Measurements from ENCODE around the gene OR7G1.
"Not testable (repeated sequence)": the region's sequence is repeated elsewhere in the genome, so short reads cannot be mapped to it uniquely, and the experiment has no call there.

OR7G1 gene

DNA sequence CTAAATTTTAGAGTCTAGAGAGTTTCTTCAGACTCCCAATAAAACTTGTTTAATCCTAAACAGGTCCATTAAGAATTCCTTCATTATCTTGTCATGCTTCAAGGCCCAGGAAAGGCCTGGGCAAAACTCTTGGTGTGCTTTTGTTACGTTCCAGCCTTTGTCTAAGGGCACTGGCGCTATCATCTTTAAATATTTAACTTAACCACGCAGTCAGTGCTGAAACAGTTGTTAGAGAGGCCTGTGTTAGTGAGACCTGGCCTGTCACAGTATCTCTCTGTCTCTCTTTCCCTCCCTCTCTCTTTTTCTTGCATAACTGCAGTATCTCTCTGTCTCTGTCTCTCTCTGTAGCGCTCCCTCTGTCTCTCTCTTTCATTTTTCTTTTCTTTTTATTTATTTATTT is 36.9 kb downstream of the OR7G1 start:
- no peak for DNase-seq (ENCODE audit: low read depth)

DNA sequence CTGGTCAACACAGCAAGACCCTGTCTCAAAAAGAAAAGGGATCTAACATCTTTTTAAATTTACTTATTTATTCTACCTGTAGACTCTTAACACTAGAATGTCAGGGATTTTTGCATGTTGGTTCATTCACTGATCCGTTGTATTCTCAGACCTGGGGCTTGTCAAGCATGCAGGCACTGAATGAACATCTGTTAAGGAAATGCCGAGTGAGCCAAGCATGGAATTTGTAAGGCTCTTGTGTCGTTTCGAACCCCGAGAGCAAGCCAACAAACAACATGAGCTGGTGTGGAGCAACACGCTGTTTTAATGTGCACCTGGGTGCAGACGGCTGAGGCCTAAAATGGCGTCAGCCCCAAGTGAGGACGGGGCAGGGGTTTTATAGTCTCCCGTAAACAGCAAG is 38.7 kb downstream of the OR7G1 start:
- no peak for DNase-seq (ENCODE audit: low read depth)

DNA sequence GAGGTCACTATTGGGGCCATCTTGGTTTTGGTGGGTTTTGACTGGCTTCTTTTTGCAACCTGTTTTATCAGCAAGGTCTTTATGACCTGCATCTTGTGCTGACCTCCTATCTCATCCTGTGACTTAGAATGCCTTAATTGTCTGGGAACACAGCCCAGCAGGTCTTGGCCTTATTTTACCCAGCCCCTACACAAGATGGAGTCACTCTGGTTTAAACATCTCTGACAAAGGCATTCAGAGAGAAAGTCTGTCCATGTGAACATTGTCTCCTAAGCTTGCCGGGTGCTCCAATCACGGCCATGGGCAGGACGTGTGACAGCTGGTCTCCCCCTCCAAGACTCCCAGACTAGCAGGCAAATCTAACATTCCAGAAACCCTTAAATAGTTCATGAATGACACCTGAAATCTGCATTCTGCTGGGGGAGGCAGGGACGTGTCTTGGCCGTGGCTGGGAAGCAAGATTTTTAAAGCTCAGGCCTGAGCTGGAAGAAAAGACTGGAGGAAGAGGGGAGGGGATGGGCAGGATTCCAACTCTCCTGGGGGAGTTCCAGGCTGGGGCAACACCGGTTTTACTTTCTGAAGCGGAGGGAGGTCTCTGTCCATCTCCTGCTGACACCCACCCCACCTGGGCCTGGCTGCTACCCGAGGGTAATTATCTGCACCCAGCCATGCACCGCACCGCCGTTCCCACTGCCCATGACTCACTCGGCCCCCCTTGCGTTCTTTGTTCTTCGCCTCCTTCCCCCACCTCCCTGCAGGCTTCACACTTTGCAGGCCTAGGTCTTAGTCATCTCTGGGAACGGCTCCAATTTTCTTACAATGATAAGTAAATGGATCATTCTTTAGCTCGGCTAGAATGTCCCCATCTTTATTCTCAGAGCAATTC is 40.3 kb downstream of the OR7G1 start:
- DNase-seq (ENCODE audit: low read depth) = peak; percentile 96

- DNase-seq (ENCODE audit: low read depth) = no peak
Measured at GRCh38 chr19:9073806-9074205, 41.8 kb downstream of the OR7G1 start.

- not testable (repeated sequence) for DNase-seq (ENCODE audit: low read depth)
Measured at GRCh38 chr19:9071720-9072119, 43.8 kb downstream of the OR7G1 start.

GRCh38 chr19:9070066-9070465 is 45.5 kb downstream of the OR7G1 start:
- DNase-seq (ENCODE audit: low read depth) = no peak

DNA sequence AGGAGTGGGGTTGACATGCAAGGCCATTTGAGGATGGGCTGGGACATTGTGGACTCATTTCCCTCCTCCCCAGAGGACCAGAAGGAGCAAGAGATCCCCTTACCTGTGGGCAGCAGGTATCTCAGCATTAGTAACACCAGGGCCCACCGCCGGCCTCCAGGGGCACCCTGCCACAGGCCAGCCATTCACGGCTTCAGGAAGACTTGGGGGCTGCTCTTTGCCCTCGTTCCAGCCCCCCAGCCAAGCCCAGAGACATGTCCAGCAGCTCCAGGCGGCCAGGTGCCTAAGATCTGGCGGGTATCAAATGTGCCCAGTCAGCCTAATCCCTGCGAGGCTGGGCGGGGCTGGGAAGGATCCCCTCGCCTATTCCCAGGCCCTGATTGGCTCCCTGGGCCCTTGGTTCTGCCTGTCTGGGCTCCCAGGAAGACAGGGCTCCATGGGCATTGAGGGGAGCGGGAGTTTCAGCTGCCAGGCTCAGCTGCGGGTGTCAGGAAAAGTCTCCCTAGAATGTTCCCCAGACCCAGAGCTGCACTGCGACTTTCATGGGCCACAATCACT is 50.0 kb downstream of the OR7G1 start:
- no peak for DNase-seq (ENCODE audit: low read depth)
